Cardiac muscle cell (in vitro differentiated cells and primary cell): ENCODE results near the gene GRK5. TPM values are rescaled to one million over a fixed set of nuclear protein-coding genes. Genes with fewer than 3 reads are reported as not detected.

Experiments
- DNase-seq, 2 donors: peaks; one replicate each; pipeline versions ENCODE4 v3.0.0 to v3.0.0-alpha.2; 2010 to 2017; ENCODE audit warnings: low read depth in 1 of 2, low spot score in 1 of 2
- H3K27ac ChIP-seq: fragments of 200-600 bp; sonication (generic); 2 replicates; pipeline ENCODE4 v1.5.1; 2016
- H3K27me3 ChIP-seq: fragments of 200-600 bp; sonication (generic); 2 replicates; pipeline ENCODE4 v1.6.0; 2016; ENCODE audit warnings: control low read depth
- H3K36me3 ChIP-seq: fragments of 200-600 bp; sonication (generic); 2 replicates; pipeline ENCODE4 v1.5.1; 2016; ENCODE audit warnings: control low read depth
- H3K4me1 ChIP-seq: fragments of 200-600 bp; sonication (generic); 2 replicates; pipeline ENCODE4 v1.8.1; 2017; ENCODE audit warnings: low read depth, mild to moderate bottlenecking, mixed run types
- H3K4me3 ChIP-seq: fragments of 200-600 bp; sonication (generic); 2 replicates; pipeline ENCODE4 v1.5.1; 2016; ENCODE audit warnings: mild to moderate bottlenecking
- H3K9me3 ChIP-seq: fragments of 200-600 bp; sonication (generic); 2 replicates; pipeline ENCODE4 v1.5.1; 2017; ENCODE audit warnings: low read depth, mild to moderate bottlenecking, control low read depth
- CTCF ChIP-seq: IDR thresholded peaks from 2 replicates; pipeline ENCODE4 v1.5.1; 2012; ENCODE audit warnings: low read depth, mild to moderate bottlenecking, low read length
- polyA plus RNA-seq: library from polyadenylated mRNA; unstranded; fragments of >200 nt; fragmentation: Nextera tagmentation; extraction: Ambion mirVana; gene quantifications from 2 replicates; pipeline ENCODE4 v1.2.1, GENCODE V29; 2016
- total RNA-seq: library from RNA; depleted of rRNA; stranded (reverse); fragments of >200 nt; gene quantifications from 2 replicates; pipeline ENCODE4 v1.2.3, GENCODE V29; 2016

GRK5 gene
- total and polyA plus RNA-seq, 2 experiments from 2014 or later = 3.5 to 18.3 TPM

- Histone ChIP-seq H3K36me3 (no peaks in the 10 kb centered on the region), H3K9me3 (no peaks in the 10 kb centered on the region), H3K27ac (no peak overlapping the region), H3K27me3 (no peaks in the 10 kb centered on the region), H3K4me1 (no peaks in the 10 kb centered on the region), H3K4me3 (no peak overlapping the region)
- no peak for TF ChIP-seq CTCF
- DNase-seq = no peak
Observed at GRCh38 chr10:119377958-119378736, 170.8 kb downstream of the GRK5 start.

DNA sequence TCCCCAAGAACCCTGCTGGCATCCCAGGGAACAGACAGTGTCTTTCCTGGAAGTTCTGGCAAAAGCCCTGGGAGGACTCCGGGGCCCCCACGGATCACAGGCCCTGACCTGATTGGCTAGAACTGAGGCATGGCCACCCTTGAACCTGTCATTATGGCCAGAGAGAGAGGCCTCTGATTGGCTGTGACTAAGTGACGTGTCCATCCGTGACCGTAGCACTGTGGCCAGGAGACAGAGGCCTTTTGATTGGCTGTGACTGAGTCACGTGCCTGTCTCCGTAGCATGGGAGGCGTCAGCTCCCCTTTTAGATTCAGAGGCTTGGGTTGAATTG, 171.3 kb downstream of the GRK5 start:
- Histone ChIP-seq H3K4me3 (no peak overlapping the region), H3K36me3 (no peaks in the 10 kb centered on the region), H3K4me1 (no peaks in the 10 kb centered on the region), H3K9me3 (no peaks in the 10 kb centered on the region), H3K27me3 (no peaks in the 10 kb centered on the region), H3K27ac (no peak overlapping the region)
- no peak for TF ChIP-seq CTCF
- DNase-seq = no peak

DNA sequence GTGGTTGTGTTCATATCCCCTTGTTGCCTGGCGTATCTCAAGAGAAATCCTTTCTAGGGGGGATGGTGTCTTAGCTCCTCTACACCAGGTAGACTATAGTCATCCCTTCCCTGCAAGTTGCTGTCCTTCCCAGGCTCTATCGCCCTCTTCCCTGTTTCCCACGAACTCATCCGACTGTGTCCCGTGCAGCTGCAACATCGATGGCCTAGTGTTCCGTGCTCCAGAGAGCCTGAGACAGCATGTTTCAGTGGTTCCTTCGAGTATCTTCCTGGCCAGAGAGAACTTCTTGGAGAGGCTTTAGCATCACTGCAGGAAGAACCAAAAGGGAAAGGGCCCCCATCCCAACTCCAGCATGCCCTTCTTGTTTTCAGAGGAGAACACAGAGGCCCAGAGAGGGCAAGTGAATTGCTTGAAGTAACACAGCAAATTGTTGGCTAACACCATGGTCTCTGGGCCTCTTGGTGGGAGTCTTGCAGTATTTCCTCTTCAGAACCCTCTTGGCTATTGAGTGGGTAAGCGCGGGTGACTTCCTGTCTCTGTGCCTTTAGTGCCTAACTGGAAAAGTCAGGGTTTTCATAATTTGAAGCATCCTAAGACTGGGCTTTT, 172.2 kb downstream of the GRK5 start:
- Histone ChIP-seq H3K4me3 (no peak overlapping the region), H3K36me3 (no peaks in the 10 kb centered on the region), H3K9me3 (no peaks in the 10 kb centered on the region), H3K27me3 (no peaks in the 10 kb centered on the region), H3K4me1 (no peaks in the 10 kb centered on the region), H3K27ac (no peak overlapping the region)
- no peak for TF ChIP-seq CTCF
- DNase-seq = no peak

DNA sequence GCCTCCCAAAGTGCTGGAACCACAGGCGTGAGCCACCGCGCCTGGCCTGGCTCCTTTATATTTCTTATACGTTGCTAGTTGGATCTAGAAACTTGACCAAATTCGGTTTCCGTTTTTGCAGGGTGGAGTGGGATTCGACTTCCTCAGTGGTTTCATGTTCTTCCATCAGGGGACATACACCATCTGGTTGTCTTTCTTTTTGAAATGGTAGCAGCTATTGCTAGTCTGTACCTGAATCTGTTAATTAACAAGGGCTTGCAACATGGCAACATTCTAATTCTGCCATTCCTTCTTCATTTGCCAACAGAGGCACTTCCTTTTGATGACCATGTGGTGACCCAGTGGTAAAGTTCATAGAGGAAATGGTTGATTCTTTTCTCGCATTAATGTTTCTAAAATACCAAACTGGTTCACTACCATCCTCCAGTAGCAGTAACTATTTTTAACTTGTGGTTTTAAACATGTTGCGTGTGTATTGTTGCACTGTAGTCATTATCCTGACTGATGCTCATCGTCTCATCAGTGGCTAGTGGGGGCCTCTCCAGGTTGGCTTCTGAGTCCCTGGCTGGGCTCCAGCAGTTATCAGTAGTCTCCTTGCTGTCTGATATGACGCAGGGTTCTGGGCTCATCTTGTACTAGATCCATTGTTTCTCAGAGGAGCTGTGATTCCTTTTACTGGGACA, 175.9 kb downstream of the GRK5 start:
- Histone ChIP-seq H3K27ac (no peak overlapping the region), H3K4me1 (no peaks in the 10 kb centered on the region), H3K27me3 (no peaks in the 10 kb centered on the region), H3K36me3 (no peaks in the 10 kb centered on the region), H3K4me3 (no peak overlapping the region), H3K9me3 (no peaks in the 10 kb centered on the region)
- DNase-seq = no peak
- TF ChIP-seq CTCF = no peak

- Histone ChIP-seq H3K36me3 (no peaks in the 10 kb centered on the region), H3K4me3 (no peak overlapping the region), H3K4me1 (no peaks in the 10 kb centered on the region), H3K27me3 (no peaks in the 10 kb centered on the region), H3K27ac (no peak overlapping the region), H3K9me3 (no peaks in the 10 kb centered on the region)
- DNase-seq = no peak
- no peak for TF ChIP-seq CTCF
Observed at GRCh38 chr10:119384127-119384526, 176.8 kb downstream of the GRK5 start.
